HG03378 (cell line): ENCODE measurements around the gene KCNN3.
"Not testable (repeated sequence)": the region's sequence is repeated elsewhere in the genome, so short reads cannot be mapped to it uniquely, and the experiment has no call there.

Source experiments
- ATAC-seq: cut with Tn5 transposase; IDR thresholded peaks from one replicate; pipeline ENCODE4 v1.9.1; 2021; ENCODE audit warnings: mild to moderate bottlenecking, moderate library complexity; ENCODE audit not compliant: unreplicated experiment

The KCNN3 gene

GRCh38 chr1:154712166-154712810 lies 157.8 kb downstream of the KCNN3 start:
- ATAC-seq: no peak

- ATAC-seq: no peak
These were observed 158.7 kb downstream of the KCNN3 start for GRCh38 chr1:154711416-154711815.

GRCh38 chr1:154710106-154710505 lies 160.0 kb downstream of the KCNN3 start:
- no peak for ATAC-seq

- no peak for ATAC-seq
These were observed 162.1 kb downstream of the KCNN3 start for GRCh38 chr1:154707901-154708463.

- no peak for ATAC-seq
These were observed 163.2 kb downstream of the KCNN3 start for GRCh38 chr1:154706851-154707250.

- no peak for ATAC-seq
These were observed 164.5 kb downstream of the KCNN3 start for GRCh38 chr1:154705544-154705943.

- no peak for ATAC-seq
These were observed 166.9 kb downstream of the KCNN3 start for GRCh38 chr1:154703170-154703569.

- no peak for ATAC-seq
These were observed 171.6 kb downstream of the KCNN3 start for GRCh38 chr1:154698320-154699096.

- no peak for ATAC-seq
These were observed 172.4 kb downstream of the KCNN3 start for GRCh38 chr1:154697710-154698109.

- ATAC-seq: no peak
These were observed 173.6 kb downstream of the KCNN3 start for GRCh38 chr1:154696456-154696855.

- ATAC-seq: no peak
These were observed 174.1 kb downstream of the KCNN3 start for GRCh38 chr1:154695985-154696384.

GRCh38 chr1:154694995-154695394 lies 175.1 kb downstream of the KCNN3 start:
- no peak for ATAC-seq

GRCh38 chr1:154689083-154689482 lies 181.0 kb downstream of the KCNN3 start:
- no peak for ATAC-seq

GRCh38 chr1:154686507-154686906 lies 183.6 kb downstream of the KCNN3 start:
- no peak for ATAC-seq

- ATAC-seq: no peak
These were observed 186.3 kb downstream of the KCNN3 start for GRCh38 chr1:154683820-154684219.

- ATAC-seq: no peak
These were observed 187.8 kb downstream of the KCNN3 start for GRCh38 chr1:154682254-154682653.

- not testable (repeated sequence) for ATAC-seq
These were observed 192.2 kb downstream of the KCNN3 start for GRCh38 chr1:154677844-154678243.

- ATAC-seq: not testable (repeated sequence)
These were observed 193.2 kb downstream of the KCNN3 start for GRCh38 chr1:154676847-154677246.

- ATAC-seq: not testable (repeated sequence)
These were observed 195.6 kb downstream of the KCNN3 start for GRCh38 chr1:154674456-154674855.

GRCh38 chr1:154672245-154672644 lies 197.8 kb downstream of the KCNN3 start:
- not testable (repeated sequence) for ATAC-seq

- ATAC-seq: not testable (repeated sequence)
These were observed 198.7 kb downstream of the KCNN3 start for GRCh38 chr1:154671412-154671811.
